Breast epithelium (tissue), 4 donors: ENCODE measurements around the gene PHGDH. TPM values are rescaled to one million over a fixed set of nuclear protein-coding genes. Genes with fewer than 3 reads are reported as not detected.

Source experiments
- DNase-seq, 2 donors: peaks; one replicate each; pipeline ENCODE4 v3.0.0-alpha.2; 2019; ENCODE audit warnings: low spot score in 2 of 2
- H3K27ac ChIP-seq, 2 donors: fragments of 200-600 bp; sonication (generic) in 1 of 2; one replicate each; pipeline ENCODE4 v1.5.1; 2016 to 2019; ENCODE audit warnings: mild to moderate bottlenecking in 1 of 2
- H3K27me3 ChIP-seq, 2 donors: fragments of 200-600 bp; sonication (generic) in 1 of 2; one replicate each; pipeline versions ENCODE4 v1.5.1 to v1.6.0; 2017 to 2019; ENCODE audit warnings: control low read depth in 1 of 2, mild to moderate bottlenecking in 1 of 2
- H3K36me3 ChIP-seq: fragments of 200-600 bp; one replicate; pipeline ENCODE4 v1.5.1; 2019
- H3K4me1 ChIP-seq, 2 donors: fragments of 200-600 bp; sonication (generic); one replicate each; pipeline ENCODE4 v1.5.1; 2016 to 2019; ENCODE audit warnings: control low read depth in 1 of 2
- H3K4me3 ChIP-seq, 3 donors: fragments of 200-600 bp; sonication (generic); 1 replicate in 2 of 3; 2 replicates in 1 of 3; pipeline ENCODE4 v1.5.1; 2016 to 2019; ENCODE audit warnings: mild to moderate bottlenecking in 3 of 3, moderate library complexity in 2 of 3
- H3K9me3 ChIP-seq, 2 donors: fragments of 200-600 bp; sonication (generic) in 1 of 2; one replicate each; pipeline ENCODE4 v1.5.1; 2016 to 2019; ENCODE audit warnings: control low read depth in 1 of 2
- POLR2A ChIP-seq: fragments of 450-650 bp; IDR thresholded peaks from one replicate; pipeline ENCODE4 v1.6.1; 2016; ENCODE audit warnings: antibody characterized with exemption, mild to moderate bottlenecking, moderate library complexity
- POLR2AphosphoS5 ChIP-seq, 3 donors: sonication (generic); formaldehyde crosslinking; IDR thresholded peaks; one replicate each; pipeline ENCODE4 v1.6.1; 2017; ENCODE audit warnings: antibody characterized with exemption in 3 of 3
- intact Hi-C: fragments of 100-400 bp; cut with DNase I; formaldehyde crosslinking; loops from one replicate; pipeline ENCODE4 v1.15.1; 2023; ENCODE audit warnings: low total_unique reads
- total RNA-seq, 3 donors: library from RNA; depleted of rRNA; stranded (reverse); fragments of >200 nt; gene quantifications; one replicate each; pipeline ENCODE4 v1.1.0, GENCODE V29; 2016
- TF ChIP-seq, protein P1 (sequence below), 3 donors: fragments of 450-650 bp; IDR thresholded peaks; one replicate each; pipeline ENCODE4 v1.5.1; 2016 to 2017; ENCODE audit warnings: antibody characterized with exemption in 3 of 3, mild to moderate bottlenecking in 3 of 3, moderate library complexity in 3 of 3

PHGDH gene
- total RNA-seq, 3 donors from 2014 or later, result 6.1 to 54.7 (median 17.7) TPM

DNA sequence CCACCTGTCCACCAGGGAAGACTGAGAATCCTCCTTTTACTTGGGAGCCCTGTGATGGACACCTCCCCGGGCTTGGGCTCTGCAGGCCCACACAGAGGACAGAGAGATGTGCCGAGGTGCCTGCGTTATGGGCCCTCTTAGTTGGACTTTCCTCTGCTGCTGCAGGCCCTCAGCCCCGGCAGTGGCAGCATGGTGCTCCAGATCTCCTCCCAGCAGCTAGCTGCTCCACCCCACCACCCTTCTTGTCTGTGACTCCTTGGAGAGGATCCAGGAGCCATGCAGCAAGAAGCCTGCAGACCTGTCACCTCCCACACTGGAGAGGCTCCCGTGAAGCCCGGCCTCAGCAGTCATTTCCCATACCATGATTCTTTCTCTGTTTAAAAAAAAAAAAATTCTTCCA is 27.4 kb downstream of the PHGDH start:
- TF ChIP-seq, protein P1, sequence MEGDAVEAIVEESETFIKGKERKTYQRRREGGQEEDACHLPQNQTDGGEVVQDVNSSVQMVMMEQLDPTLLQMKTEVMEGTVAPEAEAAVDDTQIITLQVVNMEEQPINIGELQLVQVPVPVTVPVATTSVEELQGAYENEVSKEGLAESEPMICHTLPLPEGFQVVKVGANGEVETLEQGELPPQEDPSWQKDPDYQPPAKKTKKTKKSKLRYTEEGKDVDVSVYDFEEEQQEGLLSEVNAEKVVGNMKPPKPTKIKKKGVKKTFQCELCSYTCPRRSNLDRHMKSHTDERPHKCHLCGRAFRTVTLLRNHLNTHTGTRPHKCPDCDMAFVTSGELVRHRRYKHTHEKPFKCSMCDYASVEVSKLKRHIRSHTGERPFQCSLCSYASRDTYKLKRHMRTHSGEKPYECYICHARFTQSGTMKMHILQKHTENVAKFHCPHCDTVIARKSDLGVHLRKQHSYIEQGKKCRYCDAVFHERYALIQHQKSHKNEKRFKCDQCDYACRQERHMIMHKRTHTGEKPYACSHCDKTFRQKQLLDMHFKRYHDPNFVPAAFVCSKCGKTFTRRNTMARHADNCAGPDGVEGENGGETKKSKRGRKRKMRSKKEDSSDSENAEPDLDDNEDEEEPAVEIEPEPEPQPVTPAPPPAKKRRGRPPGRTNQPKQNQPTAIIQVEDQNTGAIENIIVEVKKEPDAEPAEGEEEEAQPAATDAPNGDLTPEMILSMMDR (IDR thresholded peaks at IDR 0.05), result no peak
- TF ChIP-seq POLR2A, result no peak
- no peak for TF ChIP-seq POLR2AphosphoS5 (IDR thresholded peaks at IDR 0.05)
- no peak overlapping the region for H3K4me3 ChIP-seq
- no peak for DNase-seq
- no peaks in the 10 kb centered on the region for H3K4me1 ChIP-seq
- intact Hi-C loops, result no loop called here
- no peak overlapping the region for H3K27ac ChIP-seq
- no peaks in the 10 kb centered on the region for H3K9me3 ChIP-seq
- no peaks in the 10 kb centered on the region for H3K36me3 ChIP-seq
- H3K27me3 ChIP-seq, result no peaks in the 10 kb centered on the region

DNA sequence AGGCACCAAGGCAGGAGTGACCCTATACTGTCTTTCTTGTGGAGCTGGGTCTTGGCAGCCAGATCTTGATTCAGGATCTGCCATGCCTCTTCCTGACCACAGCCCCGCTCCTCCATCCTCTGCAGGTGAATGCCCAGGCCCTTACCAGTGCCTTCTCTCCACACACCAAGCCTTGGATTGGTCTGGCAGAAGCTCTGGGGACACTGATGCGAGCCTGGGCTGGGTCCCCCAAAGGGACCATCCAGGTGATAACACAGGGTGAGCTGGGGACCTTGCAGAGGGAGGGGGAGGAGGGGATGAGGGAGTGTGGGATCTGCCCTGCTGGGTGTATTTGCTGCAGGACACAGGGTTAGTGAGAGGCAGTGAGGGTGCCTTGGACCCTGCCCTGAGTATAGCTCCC is 28.5 kb downstream of the PHGDH start:
- H3K4me3 ChIP-seq, result no peak overlapping the region
- no peaks in the 10 kb centered on the region for H3K27me3 ChIP-seq
- TF ChIP-seq POLR2AphosphoS5 (IDR thresholded peaks at IDR 0.05) (no peak), POLR2A (no peak)
- TF ChIP-seq, protein P1 (IDR thresholded peaks at IDR 0.05), result no peak
- no peaks in the 10 kb centered on the region for H3K9me3 ChIP-seq
- H3K4me1 ChIP-seq, result no peaks in the 10 kb centered on the region
- intact Hi-C loops, result loop anchor here (5.0 kb wide), 1 partner anchor 197 kb away; no protein-coding TSS in a partner anchor
- H3K36me3 ChIP-seq, result no peaks in the 10 kb centered on the region
- H3K27ac ChIP-seq, result no peak overlapping the region
- no peak for DNase-seq

DNA sequence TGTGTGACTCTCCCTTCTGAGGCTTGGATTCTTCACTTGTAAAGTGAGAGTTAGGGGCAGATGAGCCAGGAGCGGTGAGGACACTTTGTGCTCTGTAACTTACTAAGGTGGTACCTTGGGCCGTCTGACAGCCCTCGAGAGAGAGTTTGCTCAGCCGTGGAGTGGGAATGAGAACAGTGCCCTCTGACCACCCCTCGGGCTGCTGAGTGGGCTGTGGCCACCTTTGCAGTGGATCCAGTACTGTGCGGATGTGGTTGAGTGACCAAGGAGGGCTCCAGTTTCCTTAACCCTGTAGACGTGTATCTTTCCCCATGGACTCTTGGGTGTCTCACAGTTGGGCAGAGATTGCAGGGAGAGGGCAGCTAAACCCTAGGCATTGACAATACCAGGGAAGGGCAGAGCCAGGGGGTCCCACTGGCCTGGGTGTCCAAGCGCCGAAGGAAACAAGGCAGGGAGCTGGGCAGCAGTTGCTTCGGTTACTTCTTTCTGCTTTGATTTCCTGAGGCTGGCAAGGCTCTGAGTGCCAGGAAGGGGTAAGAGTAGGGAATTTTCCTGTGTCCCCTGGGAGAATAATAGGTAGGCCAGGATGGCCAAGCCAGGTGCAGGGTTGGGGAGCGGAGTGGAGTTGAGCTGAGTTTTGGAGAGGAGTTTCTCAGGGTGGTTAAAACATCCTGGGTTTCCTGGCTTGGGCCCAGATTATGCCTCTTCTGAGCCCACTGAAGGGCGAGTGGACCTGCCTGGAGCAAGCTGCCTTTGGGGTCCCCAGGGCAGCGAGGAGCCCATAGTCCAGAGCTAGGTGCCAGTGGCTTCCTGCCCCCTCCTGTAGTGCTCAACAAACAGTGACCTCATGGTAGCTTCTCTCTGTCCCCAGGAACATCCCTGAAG is 29.4 kb downstream of the PHGDH start:
- Histone ChIP-seq H3K9me3 (no peaks in the 10 kb centered on the region), H3K4me1 (no peaks in the 10 kb centered on the region), H3K27me3 (no peaks in the 10 kb centered on the region), H3K27ac (peak overlapping the region; percentile 60 to 70), H3K36me3 (no peaks in the 10 kb centered on the region), H3K4me3 (no peak overlapping the region)
- intact Hi-C loops, result loop anchor here (5.0 kb wide), 1 partner anchor 196 kb away; no protein-coding TSS in a partner anchor
- no peak for DNase-seq
- TF ChIP-seq, protein P1 (IDR thresholded peaks at IDR 0.05), result no peak
- TF ChIP-seq POLR2AphosphoS5 (IDR thresholded peaks at IDR 0.05), result no peak
- TF ChIP-seq POLR2A, result no peak

DNA sequence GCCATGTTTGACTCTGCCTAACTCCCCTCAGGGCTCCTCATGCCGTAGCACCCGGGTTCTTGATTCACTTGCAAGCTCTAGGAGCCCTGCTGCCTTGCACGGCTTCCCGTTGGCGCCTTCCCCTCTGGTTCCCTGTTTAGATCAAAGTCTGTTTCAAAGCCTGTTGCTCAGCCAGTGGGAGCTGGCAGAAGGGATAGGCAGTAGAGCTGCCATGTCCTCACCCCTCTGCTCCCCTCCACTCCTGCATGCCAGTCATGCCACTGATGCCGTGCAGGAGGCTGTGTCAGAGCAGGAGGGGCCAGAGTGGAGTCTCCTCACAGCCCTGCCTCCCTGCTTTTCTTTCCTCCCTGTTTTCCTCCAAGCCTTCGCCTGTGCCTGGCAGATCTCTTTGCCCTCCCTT is 30.5 kb downstream of the PHGDH start:
- intact Hi-C loops, result loop anchor here (5.0 kb wide), 1 partner anchor 195 kb away; no protein-coding TSS in a partner anchor
- H3K27ac ChIP-seq, result peak overlapping the region; percentile 60 to 70
- no peaks in the 10 kb centered on the region for H3K27me3 ChIP-seq
- TF ChIP-seq, protein P1 (IDR thresholded peaks at IDR 0.05), result no peak
- TF ChIP-seq POLR2AphosphoS5 (IDR thresholded peaks at IDR 0.05) (no peak), POLR2A (no peak)
- no peaks in the 10 kb centered on the region for H3K36me3 ChIP-seq
- peak in 1 of 2 donors; percentile 65 for DNase-seq
- no peaks in the 10 kb centered on the region for H3K4me1 ChIP-seq
- H3K4me3 ChIP-seq, result no peak overlapping the region
- H3K9me3 ChIP-seq, result no peaks in the 10 kb centered on the region

DNA sequence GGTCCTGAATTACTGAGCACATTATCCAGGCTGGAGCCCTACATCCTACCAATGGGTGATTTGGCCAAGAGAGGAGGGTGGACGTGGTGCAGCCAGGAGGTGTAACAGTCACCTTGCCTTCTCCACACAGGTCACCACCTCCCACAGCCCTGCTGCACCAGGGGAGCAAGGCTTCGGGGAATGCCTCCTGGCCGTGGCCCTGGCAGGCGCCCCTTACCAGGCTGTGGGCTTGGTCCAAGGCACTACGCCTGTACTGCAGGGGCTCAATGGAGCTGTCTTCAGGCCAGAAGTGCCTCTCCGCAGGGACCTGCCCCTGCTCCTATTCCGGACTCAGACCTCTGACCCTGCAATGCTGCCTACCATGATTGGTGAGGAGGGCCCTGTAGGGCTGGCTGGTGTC is 30.9 kb downstream of the PHGDH start:
- H3K4me3 ChIP-seq, result no peak overlapping the region
- H3K27ac ChIP-seq, result peak overlapping the region; percentile 60 to 70
- TF ChIP-seq, protein P1 (IDR thresholded peaks at IDR 0.05), result no peak
- no peak for TF ChIP-seq POLR2A
- no peak for TF ChIP-seq POLR2AphosphoS5 (IDR thresholded peaks at IDR 0.05)
- no peak for DNase-seq
- H3K4me1 ChIP-seq, result no peaks in the 10 kb centered on the region
- no peaks in the 10 kb centered on the region for H3K27me3 ChIP-seq
- intact Hi-C loops, result loop anchor here (5.0 kb wide), 1 partner anchor 195 kb away; no protein-coding TSS in a partner anchor
- H3K9me3 ChIP-seq, result no peaks in the 10 kb centered on the region
- no peaks in the 10 kb centered on the region for H3K36me3 ChIP-seq
